Umbilical cord (tissue), 2 donors: ENCODE results near the gene RPS21. TPM values are rescaled to one million over a fixed set of nuclear protein-coding genes. Genes with fewer than 3 reads are reported as not detected.

Experiments
- DNase-seq: peaks from one replicate; pipeline ENCODE4 v3.0.0-alpha.2; 2015; ENCODE audit warnings: low spot score
- total RNA-seq: library from RNA; depleted of rRNA; stranded (reverse); fragments of >200 nt; gene quantifications from one replicate; pipeline ENCODE4 v1.2.3, GENCODE V29; 2014; ENCODE audit warnings: low replicate concordance; ENCODE audit not compliant: insufficient read depth

The RPS21 gene
- total RNA-seq, 1 donor from 2014 or later = 549 TPM

GRCh38 chr20:62396367-62397239 is 9.7 kb downstream of the RPS21 start:
- DNase-seq = no peak

GRCh38 chr20:62398120-62398821 is 11.4 kb downstream of the RPS21 start:
- no peak for DNase-seq

GRCh38 chr20:62400021-62400420 is 13.1 kb downstream of the RPS21 start:
- DNase-seq = no peak

- DNase-seq = no peak
Observed at GRCh38 chr20:62400541-62400940, 13.6 kb downstream of the RPS21 start.

- no peak for DNase-seq
Observed at GRCh38 chr20:62401331-62401779, 14.5 kb downstream of the RPS21 start.

GRCh38 chr20:62402456-62403150 is 15.7 kb downstream of the RPS21 start:
- no peak for DNase-seq

GRCh38 chr20:62403331-62403730 is 16.4 kb downstream of the RPS21 start:
- no peak for DNase-seq

GRCh38 chr20:62404112-62404665 is 17.3 kb downstream of the RPS21 start:
- no peak for DNase-seq

- DNase-seq = no peak
Observed at GRCh38 chr20:62404761-62405107, 17.8 kb downstream of the RPS21 start.

- no peak for DNase-seq
Observed at GRCh38 chr20:62405108-62405980, 18.4 kb downstream of the RPS21 start.

- no peak for DNase-seq
Observed at GRCh38 chr20:62405981-62406513, 19.1 kb downstream of the RPS21 start.

- no peak for DNase-seq
Observed at GRCh38 chr20:62406635-62407176, 19.8 kb downstream of the RPS21 start.

GRCh38 chr20:62407221-62407992 is 20.5 kb downstream of the RPS21 start, which contains the start of gene CABLES2:
TSS of gene CABLES2 (minus strand) at chr20:62407285. CDS start at chr20:62407276, 9 bp downstream.
- peak; percentile 96 for DNase-seq

GRCh38 chr20:62408055-62408454 is 21.2 kb downstream of the RPS21 start:
- DNase-seq = no peak

GRCh38 chr20:62408640-62409039 is 21.7 kb downstream of the RPS21 start:
- DNase-seq = no peak

- DNase-seq = no peak
Observed at GRCh38 chr20:62409086-62409853, 22.4 kb downstream of the RPS21 start.

GRCh38 chr20:62409931-62410745 is 23.2 kb downstream of the RPS21 start:
- no peak for DNase-seq
